Tibial nerve (tissue), 4 donors: ENCODE measurements around the gene RAB39A.
"Not testable (repeated sequence)": the region's sequence is repeated elsewhere in the genome, so short reads cannot be mapped to it uniquely, and the experiment has no call there.

Experiments used
- CTCF ChIP-seq, 5 experiments: fragments of 200-600 bp in 3 of 5; fragments of 450-650 bp in 2 of 5; sonication (generic) in 3 of 5; IDR thresholded peaks; one replicate each; pipeline ENCODE4 v1.5.1; 2016 to 2019; ENCODE audit warnings: antibody characterized with exemption in 5 of 5, mild to moderate bottlenecking in 3 of 5, moderate library complexity in 2 of 5
- EP300 ChIP-seq, 2 donors: sonication (generic); formaldehyde crosslinking; IDR thresholded peaks; one replicate each; pipeline ENCODE4 v1.6.1; 2017; ENCODE audit warnings: antibody characterized with exemption in 2 of 2, mild to moderate bottlenecking in 1 of 2

GRCh38 chr11:107881471-107881870, 46.8 kb upstream of the RAB39A start:
- not testable (repeated sequence) for TF ChIP-seq CTCF, EP300 (IDR thresholded peaks at IDR 0.05)
